Suppressor macrophage treated with lipopolysaccharide for 4 hours (primary cell): Measurements from ENCODE around the gene ACOT8.
A peak's percentile ranks its signal among the peaks of the same experiment; 100 is the strongest.
"Not testable (repeated sequence)": the region's sequence is repeated elsewhere in the genome, so short reads cannot be mapped to it uniquely, and the experiment has no call there.

Experiments
- DNase-seq: peaks from one replicate; pipeline ENCODE4 v3.0.0-alpha.2; 2020

The ACOT8 gene

GRCh38 chr20:45886590-45887345 is 29.6 kb upstream of the ACOT8 start:
- DNase-seq: no peak

- DNase-seq: no peak
These were observed 25.9 kb upstream of the ACOT8 start for GRCh38 chr20:45883100-45883469.

DNA sequence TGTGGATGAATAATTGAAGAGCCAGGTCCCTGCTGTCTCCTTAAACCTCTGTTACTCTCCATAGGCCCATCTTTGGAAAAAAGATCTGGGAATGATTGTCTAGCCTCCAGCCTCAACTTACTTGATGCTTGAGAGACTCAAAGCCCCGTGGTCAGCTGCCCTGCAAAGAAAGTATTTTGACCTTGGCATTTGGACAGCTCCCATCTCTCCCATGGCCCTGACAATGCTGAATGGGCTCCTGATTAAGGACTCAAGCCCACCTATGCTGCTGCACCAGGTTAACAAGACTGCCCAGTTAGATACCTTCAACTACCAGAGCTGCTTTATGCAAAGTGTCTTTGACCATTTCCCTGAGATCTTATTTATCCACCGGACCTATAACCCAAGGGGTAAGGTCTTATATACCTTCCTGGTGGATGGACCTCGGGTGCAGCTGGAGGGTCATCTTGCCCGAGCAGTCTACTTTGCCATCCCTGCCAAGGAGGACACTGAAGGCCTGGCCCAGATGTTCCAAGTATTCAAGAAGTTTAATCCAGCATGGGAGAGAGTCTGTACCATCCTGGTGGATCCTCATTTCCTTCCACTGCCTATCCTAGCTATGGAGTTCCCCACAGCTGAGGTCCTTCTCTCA is 25.4 kb upstream of the ACOT8 start:
- DNase-seq: no peak

DNA sequence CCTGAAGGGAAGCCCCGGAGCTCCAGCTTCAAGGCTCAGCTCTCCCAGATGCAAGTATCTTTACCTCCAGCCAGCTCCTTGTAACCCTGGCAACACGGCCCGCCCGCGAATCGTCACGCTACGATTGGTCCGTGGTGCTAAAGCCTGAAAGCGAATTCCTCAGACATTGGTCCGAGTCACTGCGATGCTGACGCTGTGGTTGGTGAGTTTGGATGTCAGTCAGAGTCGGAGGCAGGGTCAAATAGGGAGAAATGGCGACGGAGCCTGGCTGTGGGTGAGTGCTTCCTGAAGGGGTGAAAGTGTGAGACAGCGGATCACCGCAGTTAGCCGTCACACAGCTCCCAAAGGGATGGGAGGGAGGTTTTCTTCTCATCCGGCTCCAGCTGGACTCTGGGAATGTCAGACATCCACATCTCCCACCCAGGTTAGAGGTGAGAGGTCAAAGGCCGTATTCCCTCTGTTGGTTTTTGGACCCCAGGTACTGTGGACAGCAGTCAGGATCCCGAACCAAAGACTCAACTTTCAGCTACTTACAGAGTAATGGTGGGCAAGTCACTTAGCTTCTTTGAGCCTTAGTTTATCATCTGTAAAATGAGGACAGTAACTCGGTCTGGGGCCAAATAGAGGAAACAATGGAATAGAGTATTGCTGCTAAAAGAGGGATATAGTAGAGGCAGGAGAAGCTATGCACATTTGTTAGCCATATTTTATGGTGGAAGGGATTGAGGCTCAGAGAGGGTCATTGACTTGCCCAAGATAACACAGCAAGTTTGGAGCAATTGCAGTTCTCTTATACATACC is 24.0 kb upstream of the ACOT8 start, which contains the start of gene ZSWIM1:
TSS of gene ZSWIM1 (plus strand) at position 240 of the 801 bp plus-strand sequence. CDS start 1,366 bp downstream, outside the sequence.
- peak; percentile 99 for DNase-seq

DNA sequence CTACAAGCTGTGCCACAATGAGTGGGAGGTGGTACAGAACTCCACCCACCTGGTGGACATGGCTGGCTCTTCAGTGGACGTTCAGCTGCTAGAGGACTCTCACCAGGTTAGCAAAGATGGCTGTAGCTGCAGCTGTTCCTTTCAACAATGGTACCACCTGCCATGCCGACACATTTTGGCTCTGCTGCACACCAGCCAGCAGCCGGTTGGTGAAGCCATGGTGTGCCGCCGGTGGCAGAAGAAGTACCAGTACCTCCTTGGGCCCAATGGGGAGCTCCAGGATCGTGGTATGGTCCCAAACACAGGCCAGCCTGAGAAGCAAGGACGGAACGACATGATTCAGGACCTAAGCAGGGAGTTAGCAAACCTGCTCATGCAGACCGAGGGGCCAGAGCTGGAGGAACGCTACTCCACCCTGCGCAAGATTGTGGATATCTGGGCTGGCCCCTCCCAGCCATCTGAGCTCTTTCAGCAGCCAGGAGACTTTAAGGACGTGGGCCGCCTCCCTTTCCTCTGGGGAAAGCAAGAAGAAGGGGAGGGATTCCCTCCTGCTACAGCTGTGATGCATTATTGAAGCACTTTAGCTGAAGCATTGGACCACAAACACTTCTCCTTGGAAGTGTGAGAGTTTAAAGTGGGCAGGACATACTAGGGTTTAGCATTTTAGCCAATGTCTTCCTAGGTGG is 21.0 kb upstream of the ACOT8 start:
- no peak for DNase-seq

GRCh38 chr20:45874576-45874975 is 17.4 kb upstream of the ACOT8 start:
- DNase-seq: no peak

DNA sequence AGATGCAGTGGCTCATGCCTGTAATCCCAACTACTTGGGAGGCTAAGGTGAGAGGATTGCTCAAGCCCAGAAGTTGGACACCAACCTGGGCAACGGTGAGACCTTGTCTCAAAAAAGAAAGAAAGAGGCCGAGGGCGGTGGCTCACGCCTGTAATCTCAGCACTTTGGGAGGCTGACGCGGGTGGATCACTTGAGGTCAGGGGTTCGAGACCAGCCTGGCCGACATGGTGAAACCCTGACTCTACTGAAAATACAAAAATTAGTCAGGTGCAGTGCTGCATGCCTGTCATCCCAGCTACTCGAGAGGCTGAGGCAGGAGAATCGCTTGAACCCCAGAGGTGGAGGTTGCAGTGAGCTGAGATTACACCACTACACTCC is 16.9 kb upstream of the ACOT8 start:
- not testable (repeated sequence) for DNase-seq

- no peak for DNase-seq
These were observed 16.4 kb upstream of the ACOT8 start for GRCh38 chr20:45873409-45874103.

DNA sequence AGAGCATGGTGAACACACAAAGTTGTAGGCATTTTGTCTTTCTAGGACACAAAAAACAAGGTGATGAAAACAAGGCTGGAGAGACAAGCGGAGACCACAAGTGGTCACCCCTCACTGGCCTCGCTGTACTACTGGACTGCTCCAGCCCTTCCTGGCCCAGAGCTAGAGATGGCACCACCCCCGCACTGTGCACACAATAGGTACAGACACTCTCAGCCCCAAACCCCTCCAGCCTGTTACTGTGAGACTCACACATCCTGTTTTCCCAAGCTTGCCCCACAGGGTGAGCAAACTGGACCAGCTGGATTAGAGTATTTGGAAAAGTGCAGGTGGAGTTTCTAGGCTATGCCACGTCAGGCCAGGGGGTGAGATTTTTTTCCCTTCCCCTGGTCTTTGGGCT is 15.4 kb upstream of the ACOT8 start:
- DNase-seq: no peak

DNA sequence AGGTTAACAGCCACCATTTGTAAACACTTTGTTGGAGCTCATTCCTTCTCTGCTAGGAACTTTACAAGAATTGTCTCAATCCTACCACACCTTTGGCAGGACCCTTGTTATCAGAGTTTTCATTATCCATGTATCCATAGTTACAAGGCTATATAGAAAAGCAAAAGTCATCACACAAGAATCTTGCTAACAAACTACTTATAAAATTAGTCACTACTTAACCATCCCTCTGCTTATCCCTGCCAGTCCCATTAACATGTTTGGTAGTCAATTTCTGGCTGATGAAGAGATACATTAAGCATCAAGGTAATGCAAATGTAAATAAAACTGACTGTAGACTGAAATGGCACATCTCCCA is 10.6 kb upstream of the ACOT8 start:
- no peak for DNase-seq

- no peak for DNase-seq
These were observed 10.1 kb upstream of the ACOT8 start for GRCh38 chr20:45867136-45867818.

- no peak for DNase-seq
These were observed 9.3 kb upstream of the ACOT8 start for GRCh38 chr20:45866454-45866853.

DNA sequence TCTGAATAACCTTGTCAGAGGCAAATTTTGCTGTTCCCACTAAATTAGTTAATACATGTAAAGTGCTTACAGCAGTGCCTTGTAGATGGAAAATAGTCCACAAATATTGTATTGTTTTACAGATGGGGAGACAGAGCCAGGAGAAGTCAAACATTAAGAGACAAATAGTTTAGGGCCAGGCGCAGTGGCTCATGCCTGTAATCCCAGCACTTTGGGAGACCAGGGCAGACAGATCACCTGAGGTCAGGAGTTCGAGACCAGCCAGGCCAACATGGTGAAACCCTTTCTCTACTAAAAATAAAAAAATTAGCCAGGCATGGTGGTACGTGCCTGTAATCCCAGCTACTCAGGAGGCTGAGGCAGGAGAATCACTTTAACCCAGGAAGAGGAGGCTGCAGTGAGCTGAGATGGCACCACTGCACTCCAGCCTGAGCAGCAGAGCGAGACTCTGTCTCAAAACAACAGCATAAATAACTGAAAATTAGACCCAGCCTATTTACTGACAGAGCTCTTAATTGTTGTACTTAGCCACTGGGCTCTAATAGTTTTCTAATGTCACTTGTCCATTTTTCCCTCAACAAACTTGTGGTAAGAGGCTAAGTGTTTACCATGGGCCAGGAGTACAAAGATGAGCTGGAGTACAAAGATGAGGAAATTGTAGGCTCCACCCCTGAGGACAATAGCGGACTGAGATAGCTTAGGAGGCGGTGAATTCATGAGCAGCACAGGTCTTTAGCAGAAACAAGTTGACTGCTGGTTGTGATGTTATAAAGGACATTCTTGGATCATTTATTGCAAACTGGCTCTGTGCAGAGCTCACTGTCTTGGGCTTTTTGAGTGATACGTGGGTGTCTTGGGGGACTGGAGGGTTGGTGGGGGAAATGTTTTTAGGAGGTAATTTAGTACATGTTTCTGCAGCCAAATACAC is 6.6 kb upstream of the ACOT8 start:
- no peak for DNase-seq

DNA sequence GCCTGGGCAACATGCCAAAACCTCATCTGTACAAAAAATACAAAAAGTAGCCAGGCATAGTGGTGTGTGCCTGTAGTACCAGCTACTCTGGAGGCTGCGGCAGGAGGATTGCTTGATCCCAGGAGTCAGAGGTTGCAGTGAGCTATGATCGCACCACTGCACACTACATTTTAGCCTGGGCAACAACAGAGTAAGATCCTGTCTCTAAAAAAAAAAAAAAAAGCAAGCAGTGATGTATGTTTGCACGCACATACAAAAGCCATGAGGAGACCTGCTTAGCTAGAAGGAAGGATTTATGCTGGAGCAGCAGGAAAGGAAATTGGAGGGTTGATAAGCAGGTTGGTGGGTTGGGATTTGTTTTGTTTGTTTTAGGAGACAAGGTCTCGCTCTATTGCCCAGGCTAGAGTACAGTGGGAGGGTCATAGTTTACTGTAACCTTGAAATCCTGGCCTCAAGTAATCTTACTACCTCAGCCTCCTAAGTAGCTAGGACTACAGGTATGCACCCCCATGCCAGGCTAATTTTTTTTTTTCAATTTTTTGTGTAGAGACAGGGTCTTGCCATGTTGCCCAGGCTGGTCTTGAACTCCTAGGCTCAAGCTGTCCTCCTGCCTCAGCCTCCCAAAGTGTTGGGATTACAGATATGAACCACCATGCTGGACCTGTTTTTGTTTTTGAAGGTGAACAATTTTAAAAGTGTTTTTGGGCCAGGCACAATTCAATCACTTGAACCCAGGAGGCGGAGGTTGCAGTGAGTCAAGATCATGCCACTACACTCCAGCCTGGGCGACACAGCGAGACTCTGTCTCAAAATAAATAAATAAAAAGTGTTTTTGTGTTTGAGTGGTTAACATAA is 4.3 kb upstream of the ACOT8 start:
- no peak for DNase-seq

DNA sequence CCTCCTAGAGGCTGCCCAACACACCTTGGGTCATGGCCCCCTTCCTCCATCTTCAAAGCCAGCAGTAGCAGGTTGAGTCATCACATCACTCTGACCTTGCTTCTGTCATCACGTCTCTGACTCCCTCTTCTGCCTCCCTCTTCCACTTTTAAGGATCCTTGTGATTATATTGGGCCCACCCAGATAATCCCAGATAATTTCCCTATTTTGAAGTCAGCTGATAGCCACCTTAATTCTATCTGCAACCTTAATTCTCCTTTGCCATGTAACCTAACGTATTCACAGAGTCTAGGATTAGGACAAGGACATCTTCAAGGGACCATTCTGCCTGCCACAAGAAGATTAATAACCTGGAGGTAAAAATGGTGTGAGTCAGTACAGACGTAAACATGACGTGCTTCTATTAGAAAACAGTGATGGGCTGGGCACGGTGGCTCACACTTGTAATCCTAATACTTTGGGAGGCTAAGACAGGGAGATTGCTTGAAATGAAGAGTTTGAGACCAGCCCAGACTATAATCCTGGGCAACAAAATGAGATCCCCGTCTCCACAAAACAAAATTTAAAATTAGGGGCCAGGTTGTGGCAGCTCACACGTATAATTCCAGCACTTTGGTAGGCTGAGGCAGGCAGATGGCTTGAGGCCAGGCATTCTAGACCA is 3.5 kb upstream of the ACOT8 start:
- DNase-seq: no peak

DNA sequence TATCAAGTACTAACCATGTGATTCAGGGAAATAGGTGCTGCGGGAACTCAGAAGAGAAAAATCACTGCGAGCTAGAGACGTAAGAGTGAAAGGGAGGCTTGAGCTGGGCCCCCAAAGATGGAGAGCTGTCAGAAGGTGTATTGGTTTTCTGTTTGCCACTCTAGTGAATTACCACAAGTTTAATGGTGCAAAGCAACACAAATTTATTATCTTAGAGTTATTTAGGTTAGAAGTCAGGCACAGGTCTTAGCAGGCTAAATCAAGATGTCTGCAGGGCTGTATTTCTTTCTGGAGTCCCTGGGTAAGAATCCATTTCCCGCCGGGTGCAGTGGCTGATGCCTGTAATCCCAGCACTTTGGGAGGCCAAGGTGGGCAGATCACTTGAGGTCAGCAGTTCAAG is 2.7 kb upstream of the ACOT8 start:
- DNase-seq: no peak

DNA sequence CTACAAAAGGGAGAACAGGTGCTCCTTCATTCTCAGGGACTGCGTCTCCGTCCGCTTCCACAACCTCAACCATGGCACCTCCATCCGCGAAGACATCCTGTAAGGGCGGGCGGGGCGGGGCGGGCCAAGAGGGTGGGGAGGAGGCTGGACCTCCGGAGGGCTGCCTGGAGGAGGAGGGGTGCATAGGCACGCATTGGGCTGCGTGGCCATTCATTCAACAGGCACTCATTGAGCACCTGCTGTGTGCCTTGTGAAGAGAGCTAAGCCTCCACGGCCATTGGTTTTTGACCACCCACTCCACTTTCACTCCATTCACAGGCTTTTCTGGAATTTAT is 657 bp upstream of the ACOT8 start:
- DNase-seq: no peak

DNA sequence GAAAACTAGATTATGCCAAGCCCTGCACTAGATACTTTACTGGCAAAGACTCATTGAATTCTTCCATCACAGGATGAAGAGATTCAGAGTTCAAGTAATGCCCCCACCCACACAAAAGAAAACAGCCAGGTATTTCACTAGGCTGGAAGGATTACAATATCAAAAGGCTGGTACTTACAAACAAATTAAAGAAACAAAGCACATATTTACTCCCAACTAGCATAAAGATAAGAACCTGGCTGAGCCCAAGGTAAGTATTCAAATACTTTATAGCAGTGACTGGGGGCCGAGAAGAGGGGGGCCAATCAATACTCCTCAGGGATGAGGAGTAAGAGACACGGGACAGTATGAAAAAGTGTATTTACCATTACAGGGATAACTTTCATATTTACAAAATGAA is 3.7 kb downstream of the ACOT8 start:
- no peak for DNase-seq

GRCh38 chr20:45852326-45852725 is 4.9 kb downstream of the ACOT8 start:
- DNase-seq: no peak

GRCh38 chr20:45851501-45851900 is 5.7 kb downstream of the ACOT8 start:
- DNase-seq: no peak
